Smooth muscle cell (in vitro differentiated cells): ENCODE results near the gene TAS2R1. TPM values are rescaled to one million over a fixed set of nuclear protein-coding genes. Genes with fewer than 3 reads are reported as not detected.

ENCODE experiments used
- DNase-seq: peaks from one replicate; lab custom pipeline; 2025; ENCODE audit not compliant: unreplicated experiment; lab: John Stamatoyannopoulos, UW
- H2AFZ ChIP-seq: fragments of 200-600 bp; sonication (generic); 2 replicates; pipeline ENCODE4 v1.6.0; 2016; ENCODE audit warnings: antibody characterized with exemption, low read depth, mild to moderate bottlenecking
- H3F3A ChIP-seq: fragments of 200-600 bp; sonication (generic); 2 replicates; pipeline ENCODE4 v1.6.0; 2017; ENCODE audit warnings: antibody characterized with exemption, low read depth
- H3K27ac ChIP-seq: fragments of 200-600 bp; sonication (generic); 2 replicates; pipeline ENCODE4 v1.5.1; 2016; ENCODE audit warnings: low read depth, mild to moderate bottlenecking
- H3K27me3 ChIP-seq: fragments of 200-600 bp; sonication (generic); 2 replicates; pipeline ENCODE4 v1.6.1; 2016; ENCODE audit warnings: low read depth, mild to moderate bottlenecking
- H3K36me3 ChIP-seq: fragments of 200-600 bp; sonication (generic); 2 replicates; pipeline ENCODE4 v1.5.1; 2016; ENCODE audit warnings: low read depth
- H3K4me1 ChIP-seq: fragments of 200-600 bp; sonication (generic); 2 replicates; pipeline ENCODE4 v1.5.1; 2016; ENCODE audit warnings: low read depth
- H3K4me2 ChIP-seq: fragments of 200-600 bp; sonication (generic); 2 replicates; pipeline ENCODE4 v1.6.0; 2016; ENCODE audit warnings: mild to moderate bottlenecking
- H3K4me3 ChIP-seq: fragments of 200-600 bp; sonication (generic); 2 replicates; pipeline ENCODE4 v1.5.1; 2016; ENCODE audit warnings: mild to moderate bottlenecking
- H3K79me2 ChIP-seq: fragments of 200-600 bp; sonication (generic); 2 replicates; pipeline ENCODE4 v1.6.0; 2016; ENCODE audit warnings: low read depth, mild to moderate bottlenecking
- H3K9ac ChIP-seq: fragments of 200-600 bp; sonication (generic); 2 replicates; pipeline ENCODE4 v1.6.0; 2016; ENCODE audit warnings: low read depth
- H3K9me3 ChIP-seq: fragments of 200-600 bp; sonication (generic); replicated peaks from 2 replicates; pipeline ENCODE4 v1.5.1; 2016; ENCODE audit warnings: low read depth
- H4K20me1 ChIP-seq: fragments of 200-600 bp; sonication (generic); 2 replicates; pipeline ENCODE4 v1.6.0; 2016; ENCODE audit warnings: low read depth
- WGBS: methylation state at CpG from one replicate; pipeline ENCODE4 v1.1.7; 2016; ENCODE audit warnings: low lambda C conversion rate; 5-methylcytosine and 5-hydroxymethylcytosine counted together
- polyA plus RNA-seq: library from polyadenylated mRNA; unstranded; fragments of >200 nt; fragmentation: Nextera tagmentation; extraction: Ambion mirVana; gene quantifications from 2 replicates; pipeline ENCODE4 v1.2.1, GENCODE V29; 2016
- total RNA-seq: library from RNA; depleted of rRNA; stranded (reverse); fragments of >200 nt; gene quantifications from 2 replicates; pipeline ENCODE4 v1.2.3, GENCODE V29; 2014
- TF ChIP-seq, protein P1 (sequence below): fragments of 200-600 bp; sonication (generic); IDR thresholded peaks from 2 replicates; pipeline ENCODE4 v1.5.1; 2017; ENCODE audit warnings: borderline replicate concordance, mild to moderate bottlenecking, antibody characterized with exemption; ENCODE audit not compliant: insufficient read depth, poor library complexity, severe bottlenecking

Gene TAS2R1
- total and polyA plus RNA-seq, 2 experiments from 2014 or later, result 0.53 TPM; not detected in 1

DNA sequence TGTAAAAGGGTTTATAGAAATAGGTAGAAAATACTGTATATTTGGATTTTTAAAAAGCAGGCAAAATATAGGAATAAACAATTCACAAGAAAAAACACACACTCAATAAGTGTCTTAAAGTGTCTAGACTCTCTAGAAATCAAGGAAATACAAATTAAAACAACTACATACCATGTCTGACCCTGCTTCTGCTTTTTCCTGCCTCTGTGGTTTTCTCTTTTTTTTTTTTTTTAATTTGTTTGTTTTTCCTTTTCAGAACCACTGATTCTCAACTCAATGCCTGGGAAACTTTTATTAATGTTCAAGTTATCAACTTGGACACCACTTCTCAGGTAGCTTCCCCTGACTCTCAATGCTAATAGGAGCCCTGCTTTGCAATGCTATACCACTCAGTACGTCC lies 25.5 kb upstream of the TAS2R1 start:
- Histone ChIP-seq H3K9me3 (no peaks in the 10 kb centered on the region), H3K36me3 (no peaks in the 10 kb centered on the region), H3K27me3 (no peaks in the 10 kb centered on the region), H3K27ac (peak overlapping the region; percentile 99), H3K4me2 (peak overlapping the region; percentile 74), H3F3A (peaks cover 24% of the 10 kb centered on the region), H4K20me1 (no peaks in the 10 kb centered on the region), H3K79me2 (no peaks in the 10 kb centered on the region), H3K4me3 (no peak overlapping the region), H3K4me1 (peaks cover 19% of the 10 kb centered on the region), H2AFZ (peak overlapping the region; percentile 68), H3K9ac (peak overlapping the region; percentile 86)
- 58% methylated on average over 1 of the region's 1 CpG for WGBS
- no peak for DNase-seq
- TF ChIP-seq, protein P1, sequence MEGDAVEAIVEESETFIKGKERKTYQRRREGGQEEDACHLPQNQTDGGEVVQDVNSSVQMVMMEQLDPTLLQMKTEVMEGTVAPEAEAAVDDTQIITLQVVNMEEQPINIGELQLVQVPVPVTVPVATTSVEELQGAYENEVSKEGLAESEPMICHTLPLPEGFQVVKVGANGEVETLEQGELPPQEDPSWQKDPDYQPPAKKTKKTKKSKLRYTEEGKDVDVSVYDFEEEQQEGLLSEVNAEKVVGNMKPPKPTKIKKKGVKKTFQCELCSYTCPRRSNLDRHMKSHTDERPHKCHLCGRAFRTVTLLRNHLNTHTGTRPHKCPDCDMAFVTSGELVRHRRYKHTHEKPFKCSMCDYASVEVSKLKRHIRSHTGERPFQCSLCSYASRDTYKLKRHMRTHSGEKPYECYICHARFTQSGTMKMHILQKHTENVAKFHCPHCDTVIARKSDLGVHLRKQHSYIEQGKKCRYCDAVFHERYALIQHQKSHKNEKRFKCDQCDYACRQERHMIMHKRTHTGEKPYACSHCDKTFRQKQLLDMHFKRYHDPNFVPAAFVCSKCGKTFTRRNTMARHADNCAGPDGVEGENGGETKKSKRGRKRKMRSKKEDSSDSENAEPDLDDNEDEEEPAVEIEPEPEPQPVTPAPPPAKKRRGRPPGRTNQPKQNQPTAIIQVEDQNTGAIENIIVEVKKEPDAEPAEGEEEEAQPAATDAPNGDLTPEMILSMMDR, result no peak

DNA sequence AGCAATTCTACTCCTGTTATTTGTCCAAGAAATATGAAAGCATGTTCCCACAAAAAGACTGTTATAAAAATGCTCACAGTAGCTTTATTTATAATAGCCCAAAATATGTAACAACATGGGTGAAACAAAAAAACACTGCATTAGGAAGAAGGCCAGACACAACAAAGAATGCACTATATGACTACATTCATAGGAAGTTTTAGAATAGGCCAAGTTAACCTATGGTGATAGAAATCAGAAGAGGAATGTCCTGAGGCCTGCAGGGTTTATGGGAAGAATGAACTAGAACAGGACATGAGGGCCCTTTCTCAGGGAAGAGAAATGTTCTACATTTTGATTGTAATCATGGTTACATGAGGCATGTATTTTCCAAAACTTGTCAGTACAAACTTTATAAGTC lies 24.7 kb upstream of the TAS2R1 start:
- Histone ChIP-seq H2AFZ (peak overlapping the region; percentile 74), H3K4me2 (peak overlapping the region; percentile 74), H3K9ac (peak overlapping the region; percentile 86), H3K79me2 (no peaks in the 10 kb centered on the region), H3K4me1 (peaks cover 19% of the 10 kb centered on the region), H3F3A (peaks cover 24% of the 10 kb centered on the region), H3K4me3 (no peak overlapping the region), H3K27ac (peak overlapping the region; percentile 99), H3K36me3 (no peaks in the 10 kb centered on the region), H4K20me1 (no peaks in the 10 kb centered on the region), H3K9me3 (no peaks in the 10 kb centered on the region), H3K27me3 (no peaks in the 10 kb centered on the region)
- no peak for DNase-seq
- TF ChIP-seq, protein P1, result no peak

DNA sequence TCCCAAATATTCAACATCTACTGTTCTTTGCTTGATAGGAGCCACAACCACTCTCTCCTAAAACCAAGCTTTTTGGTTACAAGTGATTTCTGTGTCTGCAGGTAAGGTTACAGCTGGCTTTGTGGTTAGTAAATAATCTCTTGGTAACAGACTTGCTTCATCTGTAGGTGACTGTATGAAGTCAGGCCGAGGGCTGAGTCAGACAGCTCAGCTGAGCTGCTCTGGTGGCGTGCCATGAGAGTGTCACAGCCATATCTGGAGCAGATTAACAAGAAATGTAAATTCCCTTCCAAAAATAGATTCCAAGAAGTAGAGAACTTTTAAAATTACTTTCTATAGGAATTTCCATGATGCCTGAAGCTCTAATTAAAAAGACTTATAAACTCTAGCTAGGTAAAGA lies 23.7 kb upstream of the TAS2R1 start:
- Histone ChIP-seq H3F3A (peaks cover 24% of the 10 kb centered on the region), H3K9me3 (no peaks in the 10 kb centered on the region), H3K27ac (peak overlapping the region; percentile 99), H3K36me3 (no peaks in the 10 kb centered on the region), H3K4me1 (peaks cover 19% of the 10 kb centered on the region), H3K9ac (peak overlapping the region; percentile 86), H3K79me2 (no peaks in the 10 kb centered on the region), H2AFZ (no peak overlapping the region), H3K4me3 (no peak overlapping the region), H3K27me3 (no peaks in the 10 kb centered on the region), H3K4me2 (peak overlapping the region; percentile 74), H4K20me1 (no peaks in the 10 kb centered on the region)
- TF ChIP-seq, protein P1, result no peak
- 0% methylated on average over 2 of the region's 2 CpGs for WGBS
- peak; percentile 5 for DNase-seq

DNA sequence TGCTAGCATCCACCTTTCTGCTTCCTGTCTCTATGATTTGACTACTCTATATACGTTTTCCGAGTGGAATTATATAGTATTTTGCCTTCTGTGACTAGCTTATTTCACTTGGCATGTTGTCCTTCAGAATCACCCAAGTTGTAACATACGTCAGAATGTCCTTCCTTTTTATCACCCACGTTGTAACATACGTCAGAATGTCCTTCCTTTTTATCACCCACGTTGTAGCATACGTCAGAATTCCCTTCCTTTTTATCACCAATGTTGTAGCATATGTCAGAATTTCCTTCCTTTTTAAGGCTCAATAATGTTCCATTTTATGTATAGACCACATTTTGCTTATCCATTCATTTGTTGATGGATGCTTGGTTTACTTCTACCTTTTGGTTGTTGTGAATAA lies 22.9 kb upstream of the TAS2R1 start:
- H3K9me3 ChIP-seq, result no peaks in the 10 kb centered on the region
- WGBS, result 88% methylated on average over 7 of the region's 7 CpGs
- H3K4me2 ChIP-seq, result peak overlapping the region; percentile 58
- TF ChIP-seq, protein P1, result no peak
- peak overlapping the region; percentile 61 for H3K9ac ChIP-seq
- peaks cover 24% of the 10 kb centered on the region for H3F3A ChIP-seq
- H3K4me1 ChIP-seq, result peaks cover 19% of the 10 kb centered on the region
- H3K27me3 ChIP-seq, result no peaks in the 10 kb centered on the region
- no peaks in the 10 kb centered on the region for H4K20me1 ChIP-seq
- no peaks in the 10 kb centered on the region for H3K36me3 ChIP-seq
- no peak overlapping the region for H3K4me3 ChIP-seq
- no peaks in the 10 kb centered on the region for H3K79me2 ChIP-seq
- no peak overlapping the region for H2AFZ ChIP-seq
- peak overlapping the region; percentile 99 for H3K27ac ChIP-seq
- no peak for DNase-seq
